ENCODE data around the gene IL13. TPM values are rescaled to one million over a fixed set of nuclear protein-coding genes. Genes with fewer than 3 reads are reported as not detected.
A peak's percentile ranks its signal among the peaks of the same experiment; 100 is the strongest.

Gene IL13
- total RNA-seq, 2 donors from 2014 or later: not detected

DNA sequence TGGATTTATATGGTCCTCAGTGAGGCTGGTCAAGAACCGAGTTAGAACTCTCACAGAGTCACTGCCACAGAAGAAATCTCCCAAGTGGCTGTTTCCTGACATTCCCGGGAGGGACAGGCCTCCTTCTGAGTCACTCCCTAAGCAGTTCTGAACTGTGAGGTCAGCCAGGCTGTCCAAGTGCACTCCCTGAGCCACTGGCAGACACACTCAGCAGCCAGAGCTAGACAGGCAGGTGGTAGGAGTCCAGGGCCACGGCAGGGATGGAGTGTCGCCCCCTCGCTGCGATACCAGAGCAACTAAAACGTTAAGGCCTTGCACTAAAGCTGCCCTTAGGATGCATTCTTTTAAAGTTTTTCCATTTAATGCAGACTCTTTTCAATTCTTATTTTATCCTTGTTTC, 19.2 kb downstream of the IL13 start:
- no peaks in the 10 kb centered on the region for H3K36me3 ChIP-seq (ENCODE audit: control insufficient read depth, insufficient read depth, low read length)
- no peaks in the 10 kb centered on the region for H3K36me3 Mint-ChIP-seq (ENCODE audit: low read depth)
- no peak overlapping the region for H3K27ac ChIP-seq (ENCODE audit: low read depth, low read length)
- peak; percentile 78 for DNase-seq
- H3K27me3 ChIP-seq (ENCODE audit: control insufficient read depth, insufficient read depth, low read length, poor library complexity, severe bottlenecking): no peaks in the 10 kb centered on the region
- 55 to 79% methylated on average over 4 to 7 of the region's 7 CpGs for WGBS, 2 experiments (ENCODE audit: insufficient coverage in 1 of 2, insufficient read length in 1 of 2)
- no peaks in the 10 kb centered on the region for H3K27me3 Mint-ChIP-seq (ENCODE audit: insufficient read depth)
- no peaks in the 10 kb centered on the region for H3K9me3 Mint-ChIP-seq
- no peak overlapping the region for H3K9ac ChIP-seq (ENCODE audit: extremely low read depth, low read length, poor library complexity, severe bottlenecking)
- H3K4me3 Mint-ChIP-seq: no peak overlapping the region
- H3K27ac Mint-ChIP-seq: no peak overlapping the region
- peaks cover 6% of the 10 kb centered on the region for H3K4me1 ChIP-seq (ENCODE audit: control insufficient read depth, insufficient read depth, low read length)
- H3K4me3 ChIP-seq (ENCODE audit: low read length): no peak overlapping the region
- peaks cover 20% of the 10 kb centered on the region for H3K4me1 Mint-ChIP-seq
- TF ChIP-seq, protein P1, sequence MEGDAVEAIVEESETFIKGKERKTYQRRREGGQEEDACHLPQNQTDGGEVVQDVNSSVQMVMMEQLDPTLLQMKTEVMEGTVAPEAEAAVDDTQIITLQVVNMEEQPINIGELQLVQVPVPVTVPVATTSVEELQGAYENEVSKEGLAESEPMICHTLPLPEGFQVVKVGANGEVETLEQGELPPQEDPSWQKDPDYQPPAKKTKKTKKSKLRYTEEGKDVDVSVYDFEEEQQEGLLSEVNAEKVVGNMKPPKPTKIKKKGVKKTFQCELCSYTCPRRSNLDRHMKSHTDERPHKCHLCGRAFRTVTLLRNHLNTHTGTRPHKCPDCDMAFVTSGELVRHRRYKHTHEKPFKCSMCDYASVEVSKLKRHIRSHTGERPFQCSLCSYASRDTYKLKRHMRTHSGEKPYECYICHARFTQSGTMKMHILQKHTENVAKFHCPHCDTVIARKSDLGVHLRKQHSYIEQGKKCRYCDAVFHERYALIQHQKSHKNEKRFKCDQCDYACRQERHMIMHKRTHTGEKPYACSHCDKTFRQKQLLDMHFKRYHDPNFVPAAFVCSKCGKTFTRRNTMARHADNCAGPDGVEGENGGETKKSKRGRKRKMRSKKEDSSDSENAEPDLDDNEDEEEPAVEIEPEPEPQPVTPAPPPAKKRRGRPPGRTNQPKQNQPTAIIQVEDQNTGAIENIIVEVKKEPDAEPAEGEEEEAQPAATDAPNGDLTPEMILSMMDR (conservative IDR thresholded peaks at IDR 0.05): peak; percentile 63
- H3K9me3 ChIP-seq (ENCODE audit: control insufficient read depth, low read length): no peaks in the 10 kb centered on the region

- WGBS, 2 experiments (ENCODE audit: insufficient coverage in 1 of 2, insufficient read length in 1 of 2): 91 to 92% methylated on average over 9 to 15 of the region's 15 CpGs
- Mint-ChIP-seq H3K27me3 (ENCODE audit: insufficient read depth) (no peaks in the 10 kb centered on the region), H3K36me3 (ENCODE audit: low read depth) (no peaks in the 10 kb centered on the region), H3K9me3 (no peaks in the 10 kb centered on the region), H3K27ac (peak overlapping the region; percentile 28), H3K4me1 (peaks cover 20% of the 10 kb centered on the region), H3K4me3 (no peak overlapping the region)
- H3K27ac ChIP-seq (ENCODE audit: low read depth, low read length): no peak overlapping the region
- no peaks in the 10 kb centered on the region for H3K9me3 ChIP-seq (ENCODE audit: control insufficient read depth, low read length)
- DNase-seq: peak; percentile 39
- H3K4me1 ChIP-seq (ENCODE audit: control insufficient read depth, insufficient read depth, low read length): peaks cover 6% of the 10 kb centered on the region
- no peak overlapping the region for H3K4me3 ChIP-seq (ENCODE audit: low read length)
- H3K36me3 ChIP-seq (ENCODE audit: control insufficient read depth, insufficient read depth, low read length): no peaks in the 10 kb centered on the region
- H3K27me3 ChIP-seq (ENCODE audit: control insufficient read depth, insufficient read depth, low read length, poor library complexity, severe bottlenecking): no peaks in the 10 kb centered on the region
- TF ChIP-seq, protein P1 (conservative IDR thresholded peaks at IDR 0.05): no peak
- no peak overlapping the region for H3K9ac ChIP-seq (ENCODE audit: extremely low read depth, low read length, poor library complexity, severe bottlenecking)
These were observed 19.9 kb downstream of the IL13 start for GRCh38 chr5:132677682-132678400.

DNA sequence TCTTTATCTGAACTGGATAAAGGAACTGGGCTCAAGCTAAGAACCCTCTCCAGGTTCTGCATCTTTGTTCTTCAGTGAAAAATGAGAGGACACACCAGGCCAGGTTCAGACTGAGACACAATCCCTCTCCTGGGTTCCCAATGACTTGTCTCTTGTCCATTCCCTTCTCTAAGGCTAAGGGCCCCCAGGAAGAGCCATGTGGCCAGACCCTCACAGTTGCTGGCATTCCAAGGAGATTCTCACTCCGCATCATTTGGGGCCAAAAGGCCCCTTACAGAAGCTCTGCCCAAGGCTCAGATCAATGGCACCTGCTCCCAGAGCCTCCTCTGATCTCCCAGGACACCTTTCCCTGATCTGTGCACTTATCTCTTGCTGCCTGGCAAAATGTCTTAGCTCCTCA, 20.8 kb downstream of the IL13 start:
- no peak overlapping the region for H3K27ac Mint-ChIP-seq
- TF ChIP-seq, protein P1 (conservative IDR thresholded peaks at IDR 0.05): no peak
- no peaks in the 10 kb centered on the region for H3K27me3 ChIP-seq (ENCODE audit: control insufficient read depth, insufficient read depth, low read length, poor library complexity, severe bottlenecking)
- H3K4me3 Mint-ChIP-seq: no peak overlapping the region
- H3K4me3 ChIP-seq (ENCODE audit: low read length): no peak overlapping the region
- WGBS, 2 experiments (ENCODE audit: insufficient coverage in 1 of 2, insufficient read length in 1 of 2): 96 to 100% methylated on average over 1 of the region's 1 CpG
- no peaks in the 10 kb centered on the region for H3K36me3 Mint-ChIP-seq (ENCODE audit: low read depth)
- H3K27me3 Mint-ChIP-seq (ENCODE audit: insufficient read depth): no peaks in the 10 kb centered on the region
- H3K9me3 ChIP-seq (ENCODE audit: control insufficient read depth, low read length): no peaks in the 10 kb centered on the region
- H3K4me1 Mint-ChIP-seq: peaks cover 14% of the 10 kb centered on the region
- no peaks in the 10 kb centered on the region for H3K9me3 Mint-ChIP-seq
- H3K36me3 ChIP-seq (ENCODE audit: control insufficient read depth, insufficient read depth, low read length): no peaks in the 10 kb centered on the region
- no peak overlapping the region for H3K9ac ChIP-seq (ENCODE audit: extremely low read depth, low read length, poor library complexity, severe bottlenecking)
- H3K27ac ChIP-seq (ENCODE audit: low read depth, low read length): no peak overlapping the region
- no peak for DNase-seq
- peaks cover 6% of the 10 kb centered on the region for H3K4me1 ChIP-seq (ENCODE audit: control insufficient read depth, insufficient read depth, low read length)
